HepG2 (cell line): ENCODE results near the gene KPNA3.

Source experiments
- ARHGAP35 ChIP-seq: sonication (generic); formaldehyde crosslinking; IDR thresholded peaks from 2 replicates; pipeline ENCODE4 v1.9.0; 2022; ENCODE audit warnings: mild to moderate bottlenecking, inconsistent platforms, moderate library complexity, missing genetic modification reagents, borderline replicate concordance
- EP300 ChIP-seq, 3 experiments: sonication (generic) in 1 of 3; formaldehyde crosslinking in 1 of 3; IDR thresholded peaks; 2 replicates each; pipeline versions ENCODE4 v1.5.1 to v1.6.1; 2011 to 2020; ENCODE audit warnings: low read depth in 2 of 3, low read length in 2 of 3, borderline replicate concordance in 1 of 3, improper control_type of control experiment in 1 of 3, mild to moderate bottlenecking in 1 of 3, missing genetic modification reagents in 1 of 3, moderate library complexity in 1 of 3
- IKZF1 ChIP-seq: fragments of 450-650 bp; IDR thresholded peaks from 2 replicates; pipeline ENCODE4 v1.7.1; 2016
- KLF9 ChIP-seq: IDR thresholded peaks from 2 replicates; pipeline ENCODE4 v1.6.1; 2016; ENCODE audit warnings: low read depth
- MAFK ChIP-seq, 2 experiments: IDR thresholded peaks in 1 of 2; conservative IDR thresholded peaks in 1 of 2; 2 replicates each; pipeline ENCODE4 v1.6.1; 2011; ENCODE audit warnings: improper control_type of control experiment in 2 of 2, low read length in 2 of 2
- NFE2 ChIP-seq: sonication (generic); formaldehyde crosslinking; IDR thresholded peaks from 2 replicates; pipeline ENCODE4 v1.4.0; 2020; ENCODE audit warnings: missing genetic modification reagents
- POLR2A ChIP-seq, 2 experiments: IDR thresholded peaks; 2 replicates each; pipeline ENCODE4 v1.6.1; 2011; ENCODE audit warnings: low read depth in 2 of 2, low read length in 2 of 2, mild to moderate bottlenecking in 1 of 2, moderate library complexity in 1 of 2; ENCODE audit not compliant: insufficient read depth in 1 of 2
- SP1 ChIP-seq, 2 experiments: fragments of 450-650 bp in 1 of 2; sonication (generic) in 1 of 2; formaldehyde crosslinking in 1 of 2; IDR thresholded peaks; 2 replicates each; pipeline versions ENCODE4 v1.4.0 to v1.6.1; 2016 to 2020; ENCODE audit warnings: missing genetic modification reagents in 1 of 2
- ZNF143 ChIP-seq: sonication (generic); formaldehyde crosslinking; IDR thresholded peaks from 2 replicates; pipeline ENCODE4 v1.4.0; 2020; ENCODE audit warnings: missing genetic modification reagents
- ZNF367 ChIP-seq: sonication (generic); formaldehyde crosslinking; IDR thresholded peaks from 2 replicates; pipeline ENCODE4 v1.4.0; 2020; ENCODE audit warnings: missing genetic modification reagents, borderline replicate concordance
- TF ChIP-seq, protein P1 (sequence below): sonication (generic); formaldehyde crosslinking; IDR thresholded peaks from 2 replicates; pipeline ENCODE4 v1.5.0; 2020; ENCODE audit warnings: mild to moderate bottlenecking, missing genetic modification reagents, moderate library complexity
- TF ChIP-seq, protein P2 (sequence below): fragments of 450-650 bp; IDR thresholded peaks from 2 replicates; pipeline ENCODE4 v1.6.1; 2017
- TF ChIP-seq, protein P3 (sequence below): IDR thresholded peaks from 2 replicates; pipeline ENCODE4 v1.6.1; 2016; ENCODE audit warnings: missing biosample characterization, missing genetic modification reagents, low read depth
- TF ChIP-seq, protein P4 (sequence below): sonication (generic); formaldehyde crosslinking; IDR thresholded peaks from 2 replicates; pipeline ENCODE4 v1.5.0; 2020; ENCODE audit warnings: missing genetic modification reagents

DNA sequence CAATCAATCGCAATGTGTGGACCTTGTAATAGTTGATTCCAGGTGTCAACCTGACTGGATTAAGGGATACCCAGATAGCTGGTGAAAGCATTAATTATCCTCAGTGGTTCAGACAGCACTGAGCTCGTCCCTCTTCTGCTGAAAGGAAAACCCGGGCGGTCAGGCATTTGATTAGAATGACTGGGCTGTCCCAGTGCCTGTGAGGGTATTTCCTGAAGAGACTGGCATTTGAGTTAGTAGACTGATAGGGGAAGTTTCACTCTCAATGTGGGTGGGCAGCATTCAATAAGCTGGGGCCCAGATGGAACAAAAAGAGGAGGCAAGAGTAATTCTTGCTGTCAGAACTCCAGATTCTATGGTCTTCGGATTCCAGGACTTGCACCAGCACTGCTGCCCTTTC, 31.9 kb downstream of the KPNA3 start:
- TF ChIP-seq IKZF1 (no peak), POLR2A (IDR thresholded peaks at IDR 0.05; ENCODE audit: insufficient read depth in 1 of 2, low read depth in 2 of 2, low read length in 2 of 2) (no peak), ZNF143 (no peak), ZNF367 (no peak), SP1 (IDR thresholded peaks at IDR 0.05) (no peak), SP1 (CRISPR knock-in tag; IDR thresholded peaks at IDR 0.05) (no peak), ARHGAP35 (CRISPR knock-in tag) (no peak), EP300 (IDR thresholded peaks at IDR 0.05; ENCODE audit: low read depth in 2 of 2, low read length in 2 of 2) (no peak), EP300 (CRISPR knock-in tag; IDR thresholded peaks at IDR 0.05; ENCODE audit: borderline replicate concordance) (no peak), MAFK (conservative IDR thresholded peaks at IDR 0.05 in 1 of 2, IDR thresholded peaks at IDR 0.05 in 1 of 2; ENCODE audit: low read length in 2 of 2) (no peak), NFE2 (CRISPR knock-in tag) (no peak), KLF9 (CRISPR knock-in tag) (no peak)
- TF ChIP-seq, protein P1, sequence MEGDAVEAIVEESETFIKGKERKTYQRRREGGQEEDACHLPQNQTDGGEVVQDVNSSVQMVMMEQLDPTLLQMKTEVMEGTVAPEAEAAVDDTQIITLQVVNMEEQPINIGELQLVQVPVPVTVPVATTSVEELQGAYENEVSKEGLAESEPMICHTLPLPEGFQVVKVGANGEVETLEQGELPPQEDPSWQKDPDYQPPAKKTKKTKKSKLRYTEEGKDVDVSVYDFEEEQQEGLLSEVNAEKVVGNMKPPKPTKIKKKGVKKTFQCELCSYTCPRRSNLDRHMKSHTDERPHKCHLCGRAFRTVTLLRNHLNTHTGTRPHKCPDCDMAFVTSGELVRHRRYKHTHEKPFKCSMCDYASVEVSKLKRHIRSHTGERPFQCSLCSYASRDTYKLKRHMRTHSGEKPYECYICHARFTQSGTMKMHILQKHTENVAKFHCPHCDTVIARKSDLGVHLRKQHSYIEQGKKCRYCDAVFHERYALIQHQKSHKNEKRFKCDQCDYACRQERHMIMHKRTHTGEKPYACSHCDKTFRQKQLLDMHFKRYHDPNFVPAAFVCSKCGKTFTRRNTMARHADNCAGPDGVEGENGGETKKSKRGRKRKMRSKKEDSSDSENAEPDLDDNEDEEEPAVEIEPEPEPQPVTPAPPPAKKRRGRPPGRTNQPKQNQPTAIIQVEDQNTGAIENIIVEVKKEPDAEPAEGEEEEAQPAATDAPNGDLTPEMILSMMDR (CRISPR knock-in tag) = no peak
- TF ChIP-seq, protein P2, sequence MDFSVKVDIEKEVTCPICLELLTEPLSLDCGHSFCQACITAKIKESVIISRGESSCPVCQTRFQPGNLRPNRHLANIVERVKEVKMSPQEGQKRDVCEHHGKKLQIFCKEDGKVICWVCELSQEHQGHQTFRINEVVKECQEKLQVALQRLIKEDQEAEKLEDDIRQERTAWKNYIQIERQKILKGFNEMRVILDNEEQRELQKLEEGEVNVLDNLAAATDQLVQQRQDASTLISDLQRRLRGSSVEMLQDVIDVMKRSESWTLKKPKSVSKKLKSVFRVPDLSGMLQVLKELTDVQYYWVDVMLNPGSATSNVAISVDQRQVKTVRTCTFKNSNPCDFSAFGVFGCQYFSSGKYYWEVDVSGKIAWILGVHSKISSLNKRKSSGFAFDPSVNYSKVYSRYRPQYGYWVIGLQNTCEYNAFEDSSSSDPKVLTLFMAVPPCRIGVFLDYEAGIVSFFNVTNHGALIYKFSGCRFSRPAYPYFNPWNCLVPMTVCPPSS = no peak
- TF ChIP-seq, protein P3, sequence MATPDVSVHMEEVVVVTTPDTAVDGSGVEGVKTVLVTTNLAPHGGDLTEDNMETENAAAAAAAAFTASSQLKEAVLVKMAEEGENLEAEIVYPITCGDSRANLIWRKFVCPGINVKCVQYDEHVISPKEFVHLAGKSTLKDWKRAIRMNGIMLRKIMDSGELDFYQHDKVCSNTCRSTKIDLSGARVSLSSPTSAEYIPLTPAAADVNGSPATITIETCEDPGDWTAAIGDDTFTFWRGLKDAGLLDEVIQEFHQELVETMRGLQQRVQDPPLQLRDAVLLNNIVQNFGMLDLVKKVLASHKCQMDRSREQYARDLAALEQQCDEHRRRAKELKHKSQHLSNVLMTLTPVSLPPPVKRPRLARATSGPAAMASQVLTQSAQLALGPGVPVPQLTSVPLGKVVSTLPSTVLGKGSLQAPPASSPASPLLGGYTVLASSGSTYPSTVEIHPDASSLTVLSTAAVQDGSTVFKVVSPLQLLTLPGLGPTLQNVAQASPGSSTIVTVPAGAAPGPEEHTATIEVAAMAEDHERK (CRISPR knock-in tag) = no peak
- TF ChIP-seq, protein P4, sequence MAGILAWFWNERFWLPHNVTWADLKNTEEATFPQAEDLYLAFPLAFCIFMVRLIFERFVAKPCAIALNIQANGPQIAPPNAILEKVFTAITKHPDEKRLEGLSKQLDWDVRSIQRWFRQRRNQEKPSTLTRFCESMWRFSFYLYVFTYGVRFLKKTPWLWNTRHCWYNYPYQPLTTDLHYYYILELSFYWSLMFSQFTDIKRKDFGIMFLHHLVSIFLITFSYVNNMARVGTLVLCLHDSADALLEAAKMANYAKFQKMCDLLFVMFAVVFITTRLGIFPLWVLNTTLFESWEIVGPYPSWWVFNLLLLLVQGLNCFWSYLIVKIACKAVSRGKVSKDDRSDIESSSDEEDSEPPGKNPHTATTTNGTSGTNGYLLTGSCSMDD (CRISPR knock-in tag) = no peak
